ENCODE measurements around the gene PALD1.

Gene PALD1

DNA sequence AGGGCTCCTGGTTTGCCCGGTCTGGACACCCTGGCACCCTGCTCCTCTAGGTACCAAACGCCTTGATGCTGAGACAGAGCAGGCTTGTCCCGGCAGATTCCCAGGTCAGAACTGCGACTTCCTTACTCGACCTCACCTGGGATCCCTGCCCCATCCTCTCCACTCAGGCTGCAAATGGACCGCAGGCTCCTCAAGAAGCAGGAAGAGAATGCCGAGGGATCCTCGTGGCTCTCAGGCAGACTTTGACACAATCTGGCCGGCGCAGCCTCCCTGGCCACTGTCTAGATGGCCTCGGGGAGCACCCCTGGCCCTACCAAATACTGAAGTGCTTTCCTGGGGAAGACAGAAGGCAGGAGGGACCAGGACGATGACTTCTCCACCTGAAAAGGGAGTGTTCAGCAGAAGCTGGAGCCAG lies 36.7 kb upstream of the PALD1 start:
- DNase-seq (ENCODE audit: low read depth in 1 of 2, low spot score in 1 of 2), result no peak
- Histone ChIP-seq H3K27me3 (ENCODE audit: insufficient read depth, poor library complexity, severe bottlenecking) (peaks cover 40% of the 10 kb centered on the region), H3K27ac (replicated peaks) (no peak overlapping the region), H3K4me3 (replicated peaks; ENCODE audit: insufficient read depth, low read length) (no peak overlapping the region)
- TF ChIP-seq GABPA (IDR thresholded peaks at IDR 0.05; ENCODE audit: low read depth), result no peak
- TF ChIP-seq, protein P1, sequence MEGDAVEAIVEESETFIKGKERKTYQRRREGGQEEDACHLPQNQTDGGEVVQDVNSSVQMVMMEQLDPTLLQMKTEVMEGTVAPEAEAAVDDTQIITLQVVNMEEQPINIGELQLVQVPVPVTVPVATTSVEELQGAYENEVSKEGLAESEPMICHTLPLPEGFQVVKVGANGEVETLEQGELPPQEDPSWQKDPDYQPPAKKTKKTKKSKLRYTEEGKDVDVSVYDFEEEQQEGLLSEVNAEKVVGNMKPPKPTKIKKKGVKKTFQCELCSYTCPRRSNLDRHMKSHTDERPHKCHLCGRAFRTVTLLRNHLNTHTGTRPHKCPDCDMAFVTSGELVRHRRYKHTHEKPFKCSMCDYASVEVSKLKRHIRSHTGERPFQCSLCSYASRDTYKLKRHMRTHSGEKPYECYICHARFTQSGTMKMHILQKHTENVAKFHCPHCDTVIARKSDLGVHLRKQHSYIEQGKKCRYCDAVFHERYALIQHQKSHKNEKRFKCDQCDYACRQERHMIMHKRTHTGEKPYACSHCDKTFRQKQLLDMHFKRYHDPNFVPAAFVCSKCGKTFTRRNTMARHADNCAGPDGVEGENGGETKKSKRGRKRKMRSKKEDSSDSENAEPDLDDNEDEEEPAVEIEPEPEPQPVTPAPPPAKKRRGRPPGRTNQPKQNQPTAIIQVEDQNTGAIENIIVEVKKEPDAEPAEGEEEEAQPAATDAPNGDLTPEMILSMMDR (IDR thresholded peaks at IDR 0.05; ENCODE audit: insufficient read depth, low read length), result no peak
- no peak for TF ChIP-seq POLR2AphosphoS5 (IDR thresholded peaks at IDR 0.05; ENCODE audit: low read depth)
- TF ChIP-seq, protein P2, sequence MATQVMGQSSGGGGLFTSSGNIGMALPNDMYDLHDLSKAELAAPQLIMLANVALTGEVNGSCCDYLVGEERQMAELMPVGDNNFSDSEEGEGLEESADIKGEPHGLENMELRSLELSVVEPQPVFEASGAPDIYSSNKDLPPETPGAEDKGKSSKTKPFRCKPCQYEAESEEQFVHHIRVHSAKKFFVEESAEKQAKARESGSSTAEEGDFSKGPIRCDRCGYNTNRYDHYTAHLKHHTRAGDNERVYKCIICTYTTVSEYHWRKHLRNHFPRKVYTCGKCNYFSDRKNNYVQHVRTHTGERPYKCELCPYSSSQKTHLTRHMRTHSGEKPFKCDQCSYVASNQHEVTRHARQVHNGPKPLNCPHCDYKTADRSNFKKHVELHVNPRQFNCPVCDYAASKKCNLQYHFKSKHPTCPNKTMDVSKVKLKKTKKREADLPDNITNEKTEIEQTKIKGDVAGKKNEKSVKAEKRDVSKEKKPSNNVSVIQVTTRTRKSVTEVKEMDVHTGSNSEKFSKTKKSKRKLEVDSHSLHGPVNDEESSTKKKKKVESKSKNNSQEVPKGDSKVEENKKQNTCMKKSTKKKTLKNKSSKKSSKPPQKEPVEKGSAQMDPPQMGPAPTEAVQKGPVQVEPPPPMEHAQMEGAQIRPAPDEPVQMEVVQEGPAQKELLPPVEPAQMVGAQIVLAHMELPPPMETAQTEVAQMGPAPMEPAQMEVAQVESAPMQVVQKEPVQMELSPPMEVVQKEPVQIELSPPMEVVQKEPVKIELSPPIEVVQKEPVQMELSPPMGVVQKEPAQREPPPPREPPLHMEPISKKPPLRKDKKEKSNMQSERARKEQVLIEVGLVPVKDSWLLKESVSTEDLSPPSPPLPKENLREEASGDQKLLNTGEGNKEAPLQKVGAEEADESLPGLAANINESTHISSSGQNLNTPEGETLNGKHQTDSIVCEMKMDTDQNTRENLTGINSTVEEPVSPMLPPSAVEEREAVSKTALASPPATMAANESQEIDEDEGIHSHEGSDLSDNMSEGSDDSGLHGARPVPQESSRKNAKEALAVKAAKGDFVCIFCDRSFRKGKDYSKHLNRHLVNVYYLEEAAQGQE (IDR thresholded peaks at IDR 0.05; ENCODE audit: insufficient replicate concordance, low read depth), result no peak
- no peak for TF ChIP-seq SPI1 (IDR thresholded peaks at IDR 0.05; ENCODE audit: borderline replicate concordance, low read depth)

DNA sequence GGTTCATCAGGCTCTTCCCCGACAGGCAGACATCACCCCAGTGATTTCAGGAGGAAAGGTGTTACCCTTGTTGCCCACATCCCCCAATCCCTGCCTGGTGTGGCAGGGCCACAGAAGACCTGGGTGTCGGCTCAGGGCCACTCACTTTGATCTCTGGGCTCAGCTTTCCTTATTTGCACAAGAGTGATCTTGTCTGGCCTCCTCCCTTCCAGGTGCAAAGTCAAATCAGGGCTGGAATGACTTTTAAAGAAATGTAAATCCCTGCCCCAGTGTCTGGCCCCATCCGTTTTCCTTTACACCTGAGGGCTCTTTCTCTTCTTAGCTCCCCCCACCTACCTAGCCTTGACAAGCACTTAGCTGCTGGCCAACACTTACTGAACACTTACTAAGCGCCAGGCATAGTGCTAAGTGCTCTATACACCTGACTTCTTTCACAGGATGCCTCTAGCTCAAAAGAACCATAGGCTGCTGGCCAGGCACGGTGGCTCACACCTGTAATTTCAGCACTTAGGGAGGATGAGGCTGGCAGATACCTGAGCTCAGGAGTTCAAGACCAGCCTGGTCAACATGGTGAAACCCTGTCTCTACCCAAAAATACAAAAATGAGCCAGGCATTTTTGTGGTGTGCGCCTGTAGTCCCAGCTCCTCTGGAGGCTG lies 36.1 kb upstream of the PALD1 start:
- Histone ChIP-seq H3K4me3 (replicated peaks; ENCODE audit: insufficient read depth, low read length) (no peak overlapping the region), H3K27ac (replicated peaks) (no peak overlapping the region), H3K27me3 (ENCODE audit: insufficient read depth, poor library complexity, severe bottlenecking) (peaks cover 40% of the 10 kb centered on the region)
- TF ChIP-seq GABPA (IDR thresholded peaks at IDR 0.05; ENCODE audit: low read depth) (no peak), SPI1 (IDR thresholded peaks at IDR 0.05; ENCODE audit: borderline replicate concordance, low read depth) (no peak)
- no peak for DNase-seq (ENCODE audit: low read depth in 1 of 2, low spot score in 1 of 2)

DNA sequence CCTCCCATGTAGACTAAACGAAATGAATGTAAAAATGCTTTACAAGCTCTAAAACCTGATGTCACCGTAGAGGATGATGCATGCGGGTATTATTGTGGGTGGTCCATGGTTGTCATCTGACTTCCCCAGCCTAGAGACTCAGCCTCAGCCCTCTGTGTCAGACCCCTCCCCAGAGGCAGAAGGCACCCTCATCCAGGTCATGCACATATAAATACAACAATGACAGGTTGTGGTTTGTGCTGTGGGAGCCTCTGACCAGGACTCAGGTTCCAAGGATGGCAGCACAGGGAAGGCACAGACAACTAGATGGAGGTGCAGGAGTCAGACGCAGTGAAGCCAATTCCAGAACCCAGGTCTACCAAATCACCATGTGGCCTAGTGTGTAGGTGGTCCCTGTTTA lies 33.8 kb upstream of the PALD1 start:
- TF ChIP-seq POLR2AphosphoS5 (IDR thresholded peaks at IDR 0.05; ENCODE audit: low read depth) (no peak), SPI1 (IDR thresholded peaks at IDR 0.05; ENCODE audit: borderline replicate concordance, low read depth) (no peak), GABPA (IDR thresholded peaks at IDR 0.05; ENCODE audit: low read depth) (no peak)
- TF ChIP-seq, protein P1 (IDR thresholded peaks at IDR 0.05; ENCODE audit: insufficient read depth, low read length), result no peak
- TF ChIP-seq, protein P2 (IDR thresholded peaks at IDR 0.05; ENCODE audit: insufficient replicate concordance, low read depth), result no peak
- Histone ChIP-seq H3K4me3 (replicated peaks; ENCODE audit: insufficient read depth, low read length) (no peak overlapping the region), H3K27ac (replicated peaks) (no peak overlapping the region), H3K27me3 (ENCODE audit: insufficient read depth, poor library complexity, severe bottlenecking) (peaks cover 30% of the 10 kb centered on the region)
- DNase-seq (ENCODE audit: low read depth in 1 of 2, low spot score in 1 of 2), result no peak

DNA sequence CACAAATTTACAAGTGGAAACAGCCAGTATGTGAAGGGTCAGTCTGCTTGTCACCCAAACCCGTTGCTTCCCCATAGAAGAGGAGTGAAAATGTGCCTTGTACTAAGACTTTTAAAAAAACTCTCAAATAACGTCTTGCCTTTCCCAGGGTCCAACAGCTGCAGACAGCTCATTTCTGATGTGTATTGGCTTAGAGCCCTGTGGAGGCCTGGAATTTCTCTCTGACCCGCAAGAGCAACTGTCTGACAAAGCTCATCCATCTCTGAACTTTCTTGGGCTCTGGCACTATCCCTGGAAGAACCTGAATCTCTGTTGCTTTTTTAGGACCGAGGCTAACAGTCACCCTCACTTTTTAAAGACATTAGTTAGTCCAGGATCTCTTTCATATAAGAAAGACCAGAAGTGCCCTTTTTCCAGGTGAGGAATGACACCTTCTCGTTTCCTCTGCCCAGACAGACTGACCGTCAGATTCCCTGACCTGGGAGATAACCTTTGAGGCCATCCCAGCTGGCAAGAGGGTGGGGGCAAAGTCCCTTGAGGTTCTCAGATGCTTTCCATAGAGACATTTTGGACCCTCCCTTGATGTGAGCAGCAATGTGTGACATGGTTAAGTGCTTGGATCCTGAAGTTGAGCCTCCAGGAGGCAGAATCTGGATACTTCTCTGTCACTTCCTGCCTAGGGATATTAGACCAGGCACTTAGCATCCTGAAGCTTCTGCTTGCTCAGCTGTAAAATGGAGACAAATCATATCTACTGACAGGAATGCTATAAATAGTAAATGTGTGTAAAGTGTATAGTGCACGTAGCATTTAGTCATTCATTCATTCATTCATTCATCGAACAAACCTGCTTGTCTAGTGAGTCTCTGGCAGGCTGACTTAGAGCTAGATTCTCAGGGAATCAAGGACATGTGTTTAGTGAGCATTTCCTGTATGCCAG lies 32.6 kb upstream of the PALD1 start:
- DNase-seq (ENCODE audit: low read depth in 1 of 2, low spot score in 1 of 2), result no peak
- H3K4me3 ChIP-seq (replicated peaks; ENCODE audit: insufficient read depth, low read length), result no peak overlapping the region
- TF ChIP-seq, protein P2 (IDR thresholded peaks at IDR 0.05; ENCODE audit: insufficient replicate concordance, low read depth), result no peak
- no peak for TF ChIP-seq POLR2AphosphoS5 (IDR thresholded peaks at IDR 0.05; ENCODE audit: low read depth)
- TF ChIP-seq GABPA (IDR thresholded peaks at IDR 0.05; ENCODE audit: low read depth), result no peak
- TF ChIP-seq SPI1 (IDR thresholded peaks at IDR 0.05; ENCODE audit: borderline replicate concordance, low read depth), result no peak
- TF ChIP-seq, protein P1 (IDR thresholded peaks at IDR 0.05; ENCODE audit: insufficient read depth, low read length), result no peak
- H3K27ac ChIP-seq (replicated peaks), result no peak overlapping the region
- H3K27me3 ChIP-seq (ENCODE audit: insufficient read depth, poor library complexity, severe bottlenecking), result peaks cover 18% of the 10 kb centered on the region

All from HL-60 (cell line).